Loucy (cell line): ENCODE measurements around the gene DERA.

Experiments used
- EZH2phosphoT487 ChIP-seq: fragments of 200-600 bp; IDR thresholded peaks from 2 replicates; pipeline ENCODE4 v1.6.1; 2018; ENCODE audit warnings: antibody characterized with exemption, mild to moderate bottlenecking, moderate library complexity, borderline replicate concordance
- TF ChIP-seq, protein P1 (sequence below): fragments of 200-600 bp; sonication (generic); conservative IDR thresholded peaks from 2 replicates; pipeline ENCODE4 v1.5.1; 2014; ENCODE audit warnings: mild to moderate bottlenecking, antibody characterized with exemption, low read length

DNA sequence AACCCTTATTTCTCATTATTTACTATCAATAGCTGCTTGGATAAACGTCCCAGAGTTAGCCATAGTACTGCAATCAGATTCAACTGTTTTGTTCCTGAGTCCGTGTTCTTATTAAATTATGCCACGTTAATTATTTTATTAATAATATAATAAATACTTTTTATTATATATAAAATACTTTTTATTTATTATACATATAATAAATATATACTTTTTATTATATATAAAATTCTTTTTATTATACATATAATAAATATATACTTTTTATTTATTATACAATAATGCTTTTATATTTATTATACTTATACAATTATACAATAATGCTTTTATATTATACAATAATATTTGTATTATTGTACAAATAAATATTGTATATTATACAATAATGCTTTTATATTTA lies 17.9 kb upstream of the DERA start:
- TF ChIP-seq, protein P1, sequence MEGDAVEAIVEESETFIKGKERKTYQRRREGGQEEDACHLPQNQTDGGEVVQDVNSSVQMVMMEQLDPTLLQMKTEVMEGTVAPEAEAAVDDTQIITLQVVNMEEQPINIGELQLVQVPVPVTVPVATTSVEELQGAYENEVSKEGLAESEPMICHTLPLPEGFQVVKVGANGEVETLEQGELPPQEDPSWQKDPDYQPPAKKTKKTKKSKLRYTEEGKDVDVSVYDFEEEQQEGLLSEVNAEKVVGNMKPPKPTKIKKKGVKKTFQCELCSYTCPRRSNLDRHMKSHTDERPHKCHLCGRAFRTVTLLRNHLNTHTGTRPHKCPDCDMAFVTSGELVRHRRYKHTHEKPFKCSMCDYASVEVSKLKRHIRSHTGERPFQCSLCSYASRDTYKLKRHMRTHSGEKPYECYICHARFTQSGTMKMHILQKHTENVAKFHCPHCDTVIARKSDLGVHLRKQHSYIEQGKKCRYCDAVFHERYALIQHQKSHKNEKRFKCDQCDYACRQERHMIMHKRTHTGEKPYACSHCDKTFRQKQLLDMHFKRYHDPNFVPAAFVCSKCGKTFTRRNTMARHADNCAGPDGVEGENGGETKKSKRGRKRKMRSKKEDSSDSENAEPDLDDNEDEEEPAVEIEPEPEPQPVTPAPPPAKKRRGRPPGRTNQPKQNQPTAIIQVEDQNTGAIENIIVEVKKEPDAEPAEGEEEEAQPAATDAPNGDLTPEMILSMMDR: no peak
- no peak for TF ChIP-seq EZH2phosphoT487
